H1 (cell line): ENCODE measurements around the gene FCER2. TPM values are rescaled to one million over a fixed set of nuclear protein-coding genes. Genes with fewer than 3 reads are reported as not detected.

Experiments
- CBX8 ChIP-seq: fragments of 300-800, 300-1000 bp; sonication (generic); IDR thresholded peaks from 2 replicates; pipeline ENCODE4 v1.7.1; 2016; ENCODE audit warnings: low read depth, low read length, borderline replicate concordance
- CTCF ChIP-seq, 3 experiments: IDR thresholded peaks; 1 replicate in 2 of 3; 2 replicates in 1 of 3; pipeline versions ENCODE4 v1.5.1 to v1.6.1; 2011; ENCODE audit warnings: low read length in 3 of 3, mild to moderate bottlenecking in 3 of 3, inconsistent platforms in 2 of 3, low read depth in 1 of 3, moderate library complexity in 1 of 3; ENCODE audit not compliant: insufficient read depth in 1 of 3; ENCODE audit errors: control extremely low read depth in 1 of 3
- EGR1 ChIP-seq: IDR thresholded peaks from 2 replicates; pipeline ENCODE4 v1.6.1; 2011; ENCODE audit warnings: low read depth, low read length, borderline replicate concordance
- GTF2F1 ChIP-seq: IDR thresholded peaks from 2 replicates; pipeline ENCODE4 v1.6.1; 2012; ENCODE audit warnings: low read depth, low read length, improper control_type of control experiment, borderline replicate concordance
- KDM4A ChIP-seq: IDR thresholded peaks from one replicate; pipeline ENCODE4 v1.7.1; 2012; ENCODE audit warnings: low read depth, mild to moderate bottlenecking, moderate library complexity, low read length, inconsistent platforms; ENCODE audit not compliant: severe bottlenecking
- polyA plus RNA-seq, 7 experiments: library from polyadenylated mRNA; depleted of rRNA in 3 of 7; stranded (reverse) in 5 of 7; unstranded in 2 of 7; fragments of >200 nt in 5 of 7; fragments of 200-250 nt in 2 of 7; gene quantifications; 1 replicate in 5 of 7; 2 replicates in 1 of 7; 4 replicates in 1 of 7; pipeline versions ENCODE4 v1.2.1 to v1.2.3, GENCODE V29; 2011 to 2013; ENCODE audit warnings: missing spikeins in 2 of 7, mixed read lengths in 2 of 7
- total RNA-seq: library from RNA; stranded (reverse); fragmentation: NEBNext Ultra II Directional; extraction: Animal tissue kit (Norgen Biotek cat#: 25700); gene quantifications from 2 replicates; pipeline ENCODE4 v1.2.1, GENCODE V29; 2021

FCER2 gene
- total and polyA plus RNA-seq, 2 of the 8 experiments (the other 6 are each of a cell fraction or from before 2014, with no cell fraction given) = 0.67 TPM; not detected in 1

- TF ChIP-seq CTCF (IDR thresholded peaks at IDR 0.05; ENCODE audit: control extremely low read depth in 1 of 3, insufficient read depth in 1 of 3, low read depth in 1 of 3, low read length in 3 of 3) (no peak), CBX8 (no peak), KDM4A (no peak), GTF2F1 (no peak), EGR1 (no peak)
These were observed 13.7 kb upstream of the FCER2 start (continued) for GRCh38 chr19:7715671-7716070.
